IPS-NIHi7 (cell line): ENCODE measurements around the gene LRRC49.
"Not testable (repeated sequence)": the region's sequence is repeated elsewhere in the genome, so short reads cannot be mapped to it uniquely, and the experiment has no call there.

ENCODE experiments used
- DNase-seq: peaks from one replicate; pipeline ENCODE4 v3.0.0; 2012; ENCODE audit warnings: mixed read lengths; ENCODE audit errors: extremely low spot score

LRRC49 gene

GRCh38 chr15:70867911-70868467, 24.6 kb upstream of the LRRC49 start:
- DNase-seq: no peak

GRCh38 chr15:70869346-70869745, 23.3 kb upstream of the LRRC49 start:
- no peak for DNase-seq

GRCh38 chr15:70870051-70870450, 22.6 kb upstream of the LRRC49 start:
- no peak for DNase-seq

GRCh38 chr15:70871490-70871889, 21.1 kb upstream of the LRRC49 start:
- not testable (repeated sequence) for DNase-seq

- no peak for DNase-seq
Observed at GRCh38 chr15:70873232-70874054, 19.2 kb upstream of the LRRC49 start.

GRCh38 chr15:70875001-70875782, 17.4 kb upstream of the LRRC49 start:
- peak; percentile 41 for DNase-seq

GRCh38 chr15:70876011-70876410, 16.6 kb upstream of the LRRC49 start:
- DNase-seq: no peak

GRCh38 chr15:70876683-70877082, 15.9 kb upstream of the LRRC49 start:
- no peak for DNase-seq

GRCh38 chr15:70879401-70879800, 13.2 kb upstream of the LRRC49 start:
- DNase-seq: no peak

GRCh38 chr15:70880781-70881180, 11.8 kb upstream of the LRRC49 start:
- DNase-seq: no peak

GRCh38 chr15:70882361-70882760, 10.3 kb upstream of the LRRC49 start:
- DNase-seq: no peak

- DNase-seq: peak; percentile 23
Observed at GRCh38 chr15:70892912-70893560, 410 bp downstream of the LRRC49 start.

- peak; percentile 29 for DNase-seq
Observed at GRCh38 chr15:70902107-70902506, 9.5 kb downstream of the LRRC49 start.

- DNase-seq: peak; percentile 5
Observed at GRCh38 chr15:70906842-70907241, 14.2 kb downstream of the LRRC49 start.

- DNase-seq: peak; percentile 16
Observed at GRCh38 chr15:70907784-70908471, 15.3 kb downstream of the LRRC49 start.

GRCh38 chr15:70910958-70911357, 18.3 kb downstream of the LRRC49 start:
- no peak for DNase-seq

- DNase-seq: no peak
Observed at GRCh38 chr15:70912187-70912586, 19.6 kb downstream of the LRRC49 start.

- no peak for DNase-seq
Observed at GRCh38 chr15:70916531-70916930, 23.9 kb downstream of the LRRC49 start.

- no peak for DNase-seq
Observed at GRCh38 chr15:70917955-70918354, 25.3 kb downstream of the LRRC49 start.

- no peak for DNase-seq
Observed at GRCh38 chr15:70920981-70921696, 28.5 kb downstream of the LRRC49 start.

- no peak for DNase-seq
Observed at GRCh38 chr15:70922119-70922518, 29.5 kb downstream of the LRRC49 start.
